GM12891 (cell line): Measurements from ENCODE around the gene SLC30A7.

Source experiments
- PAX5 ChIP-seq: IDR thresholded peaks from 2 replicates; pipeline ENCODE4 v1.6.1; 2011; ENCODE audit warnings: low read length, moderate library complexity, mild to moderate bottlenecking; ENCODE audit not compliant: insufficient read depth, severe bottlenecking
- POLR2A ChIP-seq: IDR thresholded peaks from 2 replicates; pipeline ENCODE4 v1.6.1; 2011; ENCODE audit warnings: low read depth, low read length, control low read depth

- TF ChIP-seq PAX5, result no peak
- TF ChIP-seq POLR2A, result no peak
These were observed 35.4 kb upstream of the SLC30A7 start for GRCh38 chr1:100860397-100860991.
